ENCODE results near the gene CLRN1. TPM values are rescaled to one million over a fixed set of nuclear protein-coding genes. Genes with fewer than 3 reads are reported as not detected.

The CLRN1 gene
- total and polyA plus RNA-seq, 2 experiments from 2014 or later = 0.45 to 0.69 TPM

GRCh38 chr3:151015181-151015580 lies 42.7 kb upstream of the CLRN1 start:
- Mint-ChIP-seq H3K27ac (no peak overlapping the region), H3K27me3 (ENCODE audit: insufficient read depth, low read depth, poor library complexity) (no peaks in the 10 kb centered on the region), H3K4me3 (no peak overlapping the region), H3K9me3 (no peaks in the 10 kb centered on the region; the same call in 2 of the 3 replicates), H3K36me3 (ENCODE audit: low read depth) (no peaks in the 10 kb centered on the region), H3K4me1 (peaks cover 5% of the 10 kb centered on the region)
- ATAC-seq (no peak), DNase-seq (ENCODE audit: low spot score) (no peak)
- H3K27me3 ChIP-seq (ENCODE audit: insufficient read depth) = no peaks in the 10 kb centered on the region
- no peak for TF ChIP-seq ETS1 (IDR thresholded peaks at IDR 0.05)
- TF ChIP-seq JUNB (IDR thresholded peaks at IDR 0.05; ENCODE audit: unreplicated experiment) = no peak
- no peak for TF ChIP-seq NANOG (IDR thresholded peaks at IDR 0.05; ENCODE audit: borderline replicate concordance)
- no peak for TF ChIP-seq POLR2AphosphoS5 (IDR thresholded peaks at IDR 0.05; ENCODE audit: low read depth)
- TF ChIP-seq ZNF331 (CRISPR knock-in tag; IDR thresholded peaks at IDR 0.05; ENCODE audit: low read depth) = no peak
- TF ChIP-seq ZNF114 (CRISPR knock-in tag; IDR thresholded peaks at IDR 0.05) = no peak
- TF ChIP-seq EZH2 (IDR thresholded peaks at IDR 0.05; ENCODE audit: low read depth, unreplicated experiment) = no peak
- no peak for TF ChIP-seq STAT1 (IDR thresholded peaks at IDR 0.05; ENCODE audit: unreplicated experiment)
- no peak for TF ChIP-seq EZH2phosphoT487 (IDR thresholded peaks at IDR 0.05; ENCODE audit: unreplicated experiment)
- no peak for TF ChIP-seq ZNF462 (CRISPR knock-in tag; IDR thresholded peaks at IDR 0.05)
- TF ChIP-seq CREB1 (CRISPR knock-in tag; IDR thresholded peaks at IDR 0.05; ENCODE audit: low read depth) = no peak
- TF ChIP-seq, protein P1, sequence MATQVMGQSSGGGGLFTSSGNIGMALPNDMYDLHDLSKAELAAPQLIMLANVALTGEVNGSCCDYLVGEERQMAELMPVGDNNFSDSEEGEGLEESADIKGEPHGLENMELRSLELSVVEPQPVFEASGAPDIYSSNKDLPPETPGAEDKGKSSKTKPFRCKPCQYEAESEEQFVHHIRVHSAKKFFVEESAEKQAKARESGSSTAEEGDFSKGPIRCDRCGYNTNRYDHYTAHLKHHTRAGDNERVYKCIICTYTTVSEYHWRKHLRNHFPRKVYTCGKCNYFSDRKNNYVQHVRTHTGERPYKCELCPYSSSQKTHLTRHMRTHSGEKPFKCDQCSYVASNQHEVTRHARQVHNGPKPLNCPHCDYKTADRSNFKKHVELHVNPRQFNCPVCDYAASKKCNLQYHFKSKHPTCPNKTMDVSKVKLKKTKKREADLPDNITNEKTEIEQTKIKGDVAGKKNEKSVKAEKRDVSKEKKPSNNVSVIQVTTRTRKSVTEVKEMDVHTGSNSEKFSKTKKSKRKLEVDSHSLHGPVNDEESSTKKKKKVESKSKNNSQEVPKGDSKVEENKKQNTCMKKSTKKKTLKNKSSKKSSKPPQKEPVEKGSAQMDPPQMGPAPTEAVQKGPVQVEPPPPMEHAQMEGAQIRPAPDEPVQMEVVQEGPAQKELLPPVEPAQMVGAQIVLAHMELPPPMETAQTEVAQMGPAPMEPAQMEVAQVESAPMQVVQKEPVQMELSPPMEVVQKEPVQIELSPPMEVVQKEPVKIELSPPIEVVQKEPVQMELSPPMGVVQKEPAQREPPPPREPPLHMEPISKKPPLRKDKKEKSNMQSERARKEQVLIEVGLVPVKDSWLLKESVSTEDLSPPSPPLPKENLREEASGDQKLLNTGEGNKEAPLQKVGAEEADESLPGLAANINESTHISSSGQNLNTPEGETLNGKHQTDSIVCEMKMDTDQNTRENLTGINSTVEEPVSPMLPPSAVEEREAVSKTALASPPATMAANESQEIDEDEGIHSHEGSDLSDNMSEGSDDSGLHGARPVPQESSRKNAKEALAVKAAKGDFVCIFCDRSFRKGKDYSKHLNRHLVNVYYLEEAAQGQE (IDR thresholded peaks at IDR 0.05; ENCODE audit: unreplicated experiment) = no peak
- no peak for TF ChIP-seq CTCF (conservative IDR thresholded peaks at IDR 0.05; ENCODE audit: low read depth in 2 of 2)
- no peaks in the 10 kb centered on the region for H4K20me1 ChIP-seq (replicated peaks; ENCODE audit: insufficient read depth)
- H3K9me2 ChIP-seq (ENCODE audit: insufficient read depth) = 0 out of 2 replicates have a peak, but pooled peaks cover 5% of the 10 kb centered on the region
- H3K4me3 ChIP-seq = no peak overlapping the region
- no peaks in the 10 kb centered on the region for H3K79me2 ChIP-seq (replicated peaks; ENCODE audit: insufficient read depth)
- H3K4me1 ChIP-seq (ENCODE audit: insufficient read depth) = no peaks in the 10 kb centered on the region
- H2AFZ ChIP-seq = no peak overlapping the region; the same call in 1 of the 2 replicates
- H3F3A ChIP-seq (replicated peaks; ENCODE audit: low read depth) = no peaks in the 10 kb centered on the region
- H3K4me2 ChIP-seq = no peak overlapping the region
- H3K27ac ChIP-seq (ENCODE audit: low read depth) = no peak overlapping the region
- H3K36me3 ChIP-seq (ENCODE audit: insufficient read depth) = no peaks in the 10 kb centered on the region
